AG04450 (cell line): Measurements from ENCODE around the gene HHIP. TPM values are rescaled to one million over a fixed set of nuclear protein-coding genes. Genes with fewer than 3 reads are reported as not detected.

Experiments used
- CTCF ChIA-PET: fragments of 300-600, 350-600 bp; formaldehyde crosslinking; extraction: SDS; loops from one replicate; lab custom pipeline; 2022; ENCODE audit warnings: antibody characterized with exemption, inconsistent platforms; lab: Charles Lee
- POLR2A ChIA-PET: fragments of 350-600 bp; formaldehyde crosslinking; extraction: SDS; loops from one replicate; lab custom pipeline; 2021; ENCODE audit warnings: antibody characterized with exemption, inconsistent platforms; lab: Yijun Ruan, JAX
- DNase-seq: peaks from one replicate; pipeline ENCODE4 v3.0.0-alpha.2; 2011; ENCODE audit warnings: low read depth, low spot score
- H3K27ac ChIP-seq: one replicate; pipeline ENCODE4 v1.5.1; 2012; ENCODE audit warnings: low read depth, low read length, control low read depth
- H3K27me3 ChIP-seq: one replicate; pipeline ENCODE4 v1.6.0; 2012; ENCODE audit warnings: low read length; ENCODE audit not compliant: control insufficient read depth, insufficient read depth
- H3K4me3 ChIP-seq: 2 replicates; pipeline ENCODE4 v1.5.1; 2011; ENCODE audit warnings: mild to moderate bottlenecking, low read depth, low read length, control low read depth
- H3K9me3 ChIP-seq: 2 replicates; pipeline ENCODE4 v1.5.1; 2012; ENCODE audit warnings: low read length; ENCODE audit not compliant: control insufficient read depth, insufficient read depth
- polyA plus RNA-seq: library from polyadenylated mRNA; depleted of rRNA; stranded (reverse); fragments of >200 nt; gene quantifications from 2 replicates; pipeline ENCODE4 v1.2.3, GENCODE V29; 2011
- TF ChIP-seq, protein P1 (sequence below): IDR thresholded peaks from 2 replicates; pipeline ENCODE4 v1.5.1; 2011; ENCODE audit warnings: low read depth, low read length, control low read depth, inconsistent platforms

Gene HHIP
- polyA plus RNA-seq, 1 experiment = 3.6 TPM

DNA sequence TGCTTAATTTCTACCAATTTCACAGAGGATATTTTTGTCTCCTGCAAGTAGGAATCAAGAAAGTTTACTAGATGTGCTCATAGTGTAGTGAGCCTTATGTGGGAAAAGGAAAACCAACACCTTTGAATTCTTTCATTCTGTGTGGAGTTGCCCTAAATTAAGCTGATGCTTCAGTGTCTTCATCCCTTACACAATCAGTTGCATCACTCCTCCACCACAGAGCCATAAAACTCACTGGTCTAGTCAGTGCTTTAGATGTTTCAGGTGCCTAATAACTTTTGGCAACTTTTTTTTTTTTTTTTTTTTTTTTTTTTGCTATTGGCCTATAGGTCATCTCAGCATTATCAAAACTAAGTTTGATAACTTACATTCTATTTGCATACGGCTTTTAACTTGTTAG is 41.5 kb downstream of the HHIP start:
- Histone ChIP-seq H3K9me3 (no peaks in the 10 kb centered on the region), H3K27ac (no peak overlapping the region), H3K4me3 (no peak overlapping the region), H3K27me3 (no peaks in the 10 kb centered on the region)
- no peak for DNase-seq
- TF ChIP-seq, protein P1, sequence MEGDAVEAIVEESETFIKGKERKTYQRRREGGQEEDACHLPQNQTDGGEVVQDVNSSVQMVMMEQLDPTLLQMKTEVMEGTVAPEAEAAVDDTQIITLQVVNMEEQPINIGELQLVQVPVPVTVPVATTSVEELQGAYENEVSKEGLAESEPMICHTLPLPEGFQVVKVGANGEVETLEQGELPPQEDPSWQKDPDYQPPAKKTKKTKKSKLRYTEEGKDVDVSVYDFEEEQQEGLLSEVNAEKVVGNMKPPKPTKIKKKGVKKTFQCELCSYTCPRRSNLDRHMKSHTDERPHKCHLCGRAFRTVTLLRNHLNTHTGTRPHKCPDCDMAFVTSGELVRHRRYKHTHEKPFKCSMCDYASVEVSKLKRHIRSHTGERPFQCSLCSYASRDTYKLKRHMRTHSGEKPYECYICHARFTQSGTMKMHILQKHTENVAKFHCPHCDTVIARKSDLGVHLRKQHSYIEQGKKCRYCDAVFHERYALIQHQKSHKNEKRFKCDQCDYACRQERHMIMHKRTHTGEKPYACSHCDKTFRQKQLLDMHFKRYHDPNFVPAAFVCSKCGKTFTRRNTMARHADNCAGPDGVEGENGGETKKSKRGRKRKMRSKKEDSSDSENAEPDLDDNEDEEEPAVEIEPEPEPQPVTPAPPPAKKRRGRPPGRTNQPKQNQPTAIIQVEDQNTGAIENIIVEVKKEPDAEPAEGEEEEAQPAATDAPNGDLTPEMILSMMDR = no peak
- ChIA-PET POLR2A (no interaction called here), CTCF (no interaction called here)

DNA sequence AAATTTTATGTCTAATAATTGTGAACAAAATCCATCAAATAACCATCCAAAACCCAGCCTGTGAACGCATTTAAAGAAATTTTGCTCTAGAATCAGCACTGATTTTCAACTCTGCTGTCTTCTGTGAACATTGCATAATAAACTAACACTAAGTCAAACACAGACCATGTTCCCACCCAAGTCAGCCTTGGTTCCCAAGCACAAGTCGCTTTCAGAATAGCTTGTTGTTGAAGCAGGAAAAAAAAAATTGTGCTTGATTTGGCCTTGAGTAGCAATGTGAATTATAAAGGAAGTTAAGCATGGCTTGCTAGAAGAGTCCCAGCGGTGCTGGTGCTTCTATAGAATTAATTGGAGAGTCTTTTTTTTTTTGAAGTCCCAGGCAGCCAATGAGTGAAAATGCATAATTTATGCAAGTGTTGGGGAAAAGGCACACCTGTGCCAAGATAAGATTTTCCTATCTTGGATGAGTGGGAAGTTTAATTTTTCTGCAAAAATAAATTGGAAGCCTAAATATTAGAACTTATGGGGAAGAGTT is 42.1 kb downstream of the HHIP start:
- Histone ChIP-seq H3K27me3 (no peaks in the 10 kb centered on the region), H3K9me3 (no peaks in the 10 kb centered on the region), H3K4me3 (no peak overlapping the region), H3K27ac (no peak overlapping the region)
- DNase-seq = no peak
- CTCF ChIA-PET = no interaction called here
- POLR2A ChIA-PET = no interaction called here
- TF ChIP-seq, protein P1 = no peak

DNA sequence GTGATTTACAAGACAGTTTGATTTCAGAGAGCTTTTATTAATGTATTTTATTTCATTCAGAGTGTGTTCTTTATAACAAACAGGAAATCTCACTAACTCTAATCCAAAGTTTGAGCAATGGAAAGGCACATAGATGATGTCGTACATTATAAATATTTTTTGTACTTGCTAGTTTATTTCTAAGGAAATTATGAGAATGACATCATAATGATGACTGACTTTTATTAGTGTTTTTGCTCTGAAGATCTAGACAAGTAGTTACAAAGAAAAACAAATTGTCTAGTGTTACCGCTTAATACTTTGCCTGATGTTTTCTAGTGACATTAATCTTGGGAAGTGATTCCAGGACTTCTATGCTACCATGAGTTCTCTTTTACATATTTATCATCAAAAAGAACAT is 43.2 kb downstream of the HHIP start:
- CTCF ChIA-PET = no interaction called here
- H3K27ac ChIP-seq = no peak overlapping the region
- TF ChIP-seq, protein P1 = no peak
- no peak overlapping the region for H3K4me3 ChIP-seq
- no peaks in the 10 kb centered on the region for H3K9me3 ChIP-seq
- POLR2A ChIA-PET = no interaction called here
- no peak for DNase-seq
- no peaks in the 10 kb centered on the region for H3K27me3 ChIP-seq

DNA sequence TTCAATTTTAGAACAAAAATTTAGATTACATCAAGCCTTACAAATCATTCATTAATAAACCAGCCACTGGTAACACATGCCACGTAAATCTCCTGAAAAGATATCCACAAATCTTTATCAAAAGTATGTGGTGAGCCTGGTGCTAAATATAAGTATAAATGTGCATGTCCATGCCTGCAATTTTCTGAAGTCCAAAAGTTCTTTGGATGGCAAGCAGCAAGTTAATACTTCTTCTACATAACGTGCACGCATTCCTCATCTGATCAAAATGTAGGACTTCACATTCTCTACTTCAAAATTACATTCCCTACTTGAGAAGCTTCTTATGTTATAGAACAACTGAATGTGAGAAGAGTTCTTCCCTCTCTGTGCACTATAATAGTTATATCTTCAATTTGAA is 49.8 kb downstream of the HHIP start:
- Histone ChIP-seq H3K4me3 (no peak overlapping the region), H3K9me3 (no peaks in the 10 kb centered on the region), H3K27ac (no peak overlapping the region), H3K27me3 (no peaks in the 10 kb centered on the region)
- no peak for DNase-seq
- TF ChIP-seq, protein P1 = no peak
- CTCF ChIA-PET = interaction anchor here (1.2 kb wide), 1 partner anchor 85 kb away, joined by 4 read pairs; no protein-coding TSS in a partner anchor
- POLR2A ChIA-PET = no interaction called here

DNA sequence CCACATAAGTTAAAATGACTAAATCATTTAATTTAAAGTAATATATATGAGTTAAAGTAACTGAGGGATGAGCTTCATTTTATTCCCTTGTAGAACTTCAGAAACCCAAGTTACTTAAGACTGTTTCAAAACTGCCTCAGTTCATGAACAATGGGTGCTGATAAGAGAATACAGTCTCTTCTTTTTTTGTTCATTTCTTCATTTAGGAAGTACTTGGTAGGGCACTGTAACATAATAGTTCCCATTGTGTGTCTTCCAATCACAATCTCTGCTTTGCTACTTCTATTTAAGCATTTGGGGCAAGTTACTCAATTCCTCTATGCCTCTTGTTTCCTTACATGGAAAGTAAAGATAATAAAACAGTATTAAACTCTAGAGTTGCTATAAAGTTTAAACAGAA is 50.4 kb downstream of the HHIP start:
- no peak for DNase-seq
- no peaks in the 10 kb centered on the region for H3K27me3 ChIP-seq
- POLR2A ChIA-PET = no interaction called here
- no peaks in the 10 kb centered on the region for H3K9me3 ChIP-seq
- TF ChIP-seq, protein P1 = no peak
- CTCF ChIA-PET = interaction anchor here (1.2 kb wide), 1 partner anchor 85 kb away, joined by 4 read pairs; no protein-coding TSS in a partner anchor
- H3K4me3 ChIP-seq = no peak overlapping the region
- no peak overlapping the region for H3K27ac ChIP-seq
